H1 (cell line): ENCODE results near the gene ESPNL. TPM values are rescaled to one million over a fixed set of nuclear protein-coding genes. Genes with fewer than 3 reads are reported as not detected.

Experiments
- CTCF ChIA-PET: fragments of 300-600 bp; sonication (Branson Sonifier 250); formaldehyde crosslinking; loops from one replicate; lab custom pipeline; 2021; ENCODE audit not compliant: partially characterized antibody; lab: Charles Lee
- POLR2A ChIA-PET: fragments of 300-600 bp; sonication (Branson Sonifier 250); formaldehyde crosslinking; loops from one replicate; lab custom pipeline; 2021; ENCODE audit warnings: inconsistent platforms; ENCODE audit not compliant: partially characterized antibody; lab: Charles Lee
- DNase-seq, 2 experiments: peaks; one replicate each; pipeline versions ENCODE4 v3.0.0 to v3.0.0-alpha.2; 2010 to 2022; ENCODE audit warnings: low spot score in 2 of 2, low read depth in 1 of 2, mixed read lengths in 1 of 2
- FAIRE-seq: peaks from 2 replicates; lab custom pipeline; 2011; peaks lifted over from hg19 to GRCh38; lab: Jason Lieb, UNC
- H2AFZ ChIP-seq: 2 replicates; pipeline ENCODE4 v1.8.1; 2012; ENCODE audit warnings: low read length, inconsistent platforms
- H2AK5ac ChIP-seq: 2 replicates; pipeline ENCODE4 v1.6.1; 2013; ENCODE audit warnings: low read depth, low read length
- H2BK120ac ChIP-seq: replicated peaks from 2 replicates; pipeline ENCODE3; 2013; ENCODE audit warnings: low read depth, low read length, inconsistent platforms
- H2BK12ac ChIP-seq: 2 replicates; pipeline ENCODE4 v1.6.1; 2013; ENCODE audit warnings: low read depth, low read length
- H2BK15ac ChIP-seq: 2 replicates; pipeline ENCODE4 v1.6.1; 2013; ENCODE audit warnings: low read length
- H2BK20ac ChIP-seq: 2 replicates; pipeline ENCODE4 v1.6.1; 2013; ENCODE audit warnings: low read length
- H2BK5ac ChIP-seq: 2 replicates; pipeline ENCODE4 v1.6.1; 2013; ENCODE audit warnings: low read depth, low read length
- H3K14ac ChIP-seq: 2 replicates; pipeline ENCODE4 v1.6.1; 2013; ENCODE audit warnings: inconsistent platforms; ENCODE audit not compliant: insufficient read length
- H3K18ac ChIP-seq: 2 replicates; pipeline ENCODE4 v1.6.1; 2013; ENCODE audit warnings: low read length; ENCODE audit errors: extremely low read depth
- H3K23ac ChIP-seq: 2 replicates; pipeline ENCODE4 v1.6.1; 2013; ENCODE audit warnings: inconsistent platforms; ENCODE audit not compliant: insufficient read length
- H3K23me2 ChIP-seq: 2 replicates; pipeline ENCODE4 v1.6.1; 2013; ENCODE audit warnings: low read depth, low read length
- H3K27ac ChIP-seq: 2 replicates; pipeline ENCODE4 v1.6.1; 2011; ENCODE audit warnings: low read depth, low read length, inconsistent platforms
- H3K27me3 ChIP-seq, 4 experiments: replicated peaks in 1 of 4; 1 replicate in 1 of 4; 2 replicates in 3 of 4; pipeline versions ENCODE4 v1.6.1 to v1.8.1; 2011 to 2013; ENCODE audit warnings: low read length in 3 of 4, mild to moderate bottlenecking in 3 of 4, inconsistent platforms in 2 of 4, mixed read lengths in 2 of 4, moderate library complexity in 1 of 4; ENCODE audit not compliant: control insufficient read depth in 3 of 4, insufficient read depth in 3 of 4; ENCODE audit errors: extremely low read depth in 1 of 4
- H3K36me3 ChIP-seq, 4 experiments: 2 replicates each; pipeline versions ENCODE4 v1.6.1 to v1.8.1; 2011 to 2013; ENCODE audit warnings: mild to moderate bottlenecking in 4 of 4, low read length in 3 of 4, moderate library complexity in 2 of 4, control low read depth in 1 of 4, inconsistent platforms in 1 of 4; ENCODE audit not compliant: insufficient read depth in 4 of 4, control insufficient read depth in 2 of 4
- H3K4ac ChIP-seq: replicated peaks from 2 replicates; pipeline ENCODE3; 2013; ENCODE audit warnings: low read length, low read depth, mixed read lengths, inconsistent platforms; ENCODE audit not compliant: insufficient read length
- H3K4me1 ChIP-seq, 4 experiments: replicated peaks in 1 of 4; 1 replicate in 1 of 4; 2 replicates in 3 of 4; pipeline versions ENCODE4 v1.6.1 to v1.8.1; 2011 to 2013; ENCODE audit warnings: low read length in 3 of 4, inconsistent platforms in 2 of 4, mixed read lengths in 1 of 4; ENCODE audit not compliant: insufficient read depth in 4 of 4, control insufficient read depth in 3 of 4
- H3K4me2 ChIP-seq, 2 experiments: 2 replicates each; pipeline versions ENCODE4 v1.6.1 to v1.8.1; 2011 to 2013; ENCODE audit warnings: low read depth in 2 of 2, low read length in 2 of 2, control low read depth in 1 of 2, inconsistent platforms in 1 of 2, mild to moderate bottlenecking in 1 of 2; ENCODE audit not compliant: insufficient read depth in 1 of 2
- H3K4me3 ChIP-seq, 4 experiments: fragments of 200-600, 300-600 bp in 1 of 4; sonication (generic), shearing (Covaris generic), sonication (Bioruptor Twin) in 1 of 4; 2 replicates each; pipeline versions ENCODE4 v1.5.1 to v1.8.1; 2011 to 2016; ENCODE audit warnings: low read length in 4 of 4, low read depth in 3 of 4, control low read depth in 2 of 4, inconsistent platforms in 2 of 4, mild to moderate bottlenecking in 2 of 4, mixed read lengths in 1 of 4, moderate library complexity in 1 of 4; ENCODE audit not compliant: insufficient read depth in 2 of 4; ENCODE audit errors: extremely low read depth in 1 of 4
- H3K56ac ChIP-seq: replicated peaks from 2 replicates; pipeline ENCODE3; 2013; ENCODE audit warnings: low read depth, mild to moderate bottlenecking, mixed read lengths, low read length, inconsistent platforms; ENCODE audit not compliant: insufficient read length
- H3K79me1 ChIP-seq: 2 replicates; pipeline ENCODE4 v1.6.1; 2013; ENCODE audit warnings: low read depth, low read length, control low read depth
- H3K79me2 ChIP-seq, 2 experiments: 2 replicates each; pipeline versions ENCODE4 v1.6.1 to v1.8.1; 2012 to 2013; ENCODE audit warnings: low read length in 2 of 2, mild to moderate bottlenecking in 2 of 2, inconsistent platforms in 1 of 2; ENCODE audit not compliant: insufficient read depth in 2 of 2, control insufficient read depth in 1 of 2
- H3K9ac ChIP-seq, 4 experiments: replicated peaks in 1 of 4; 1 replicate in 1 of 4; 2 replicates in 3 of 4; pipeline versions ENCODE4 v1.6.1 to v1.8.1; 2011 to 2013; ENCODE audit warnings: low read depth in 3 of 4, low read length in 3 of 4, control low read depth in 2 of 4, mild to moderate bottlenecking in 2 of 4, moderate library complexity in 2 of 4, inconsistent platforms in 1 of 4; ENCODE audit errors: extremely low read depth in 1 of 4
- H3K9me3 ChIP-seq, 2 experiments: 2 replicates each; pipeline versions ENCODE4 v1.6.1 to v1.8.1; 2012 to 2013; ENCODE audit warnings: mild to moderate bottlenecking in 2 of 2, moderate library complexity in 2 of 2, control low read depth in 1 of 2, inconsistent platforms in 1 of 2, low read depth in 1 of 2, low read length in 1 of 2, mixed read lengths in 1 of 2; ENCODE audit not compliant: insufficient read depth in 2 of 2
- H4K20me1 ChIP-seq, 2 experiments: replicated peaks in 1 of 2; 2 replicates each; pipeline versions ENCODE3 to v1.8.1; 2011 to 2013; ENCODE audit warnings: inconsistent platforms in 2 of 2, low read length in 2 of 2, mild to moderate bottlenecking in 1 of 2; ENCODE audit not compliant: insufficient read depth in 2 of 2, control insufficient read depth in 1 of 2
- H4K5ac ChIP-seq: 2 replicates; pipeline ENCODE4 v1.6.1; 2013; ENCODE audit warnings: low read length, low read depth, mixed read lengths, inconsistent platforms; ENCODE audit not compliant: insufficient read length
- H4K8ac ChIP-seq: 2 replicates; pipeline ENCODE4 v1.8.0; 2013; ENCODE audit warnings: mild to moderate bottlenecking, moderate library complexity, low read length, inconsistent platforms; ENCODE audit not compliant: insufficient read depth; ENCODE audit errors: extremely low read depth
- H4K91ac ChIP-seq: replicated peaks from 2 replicates; pipeline ENCODE3; 2013; ENCODE audit warnings: low read length, mixed read lengths, inconsistent platforms; ENCODE audit not compliant: insufficient read length
- CTBP2 ChIP-seq: IDR thresholded peaks from 2 replicates; pipeline ENCODE4 v1.7.0; 2011; ENCODE audit warnings: borderline replicate concordance, mild to moderate bottlenecking, moderate library complexity, mixed read lengths, low read length; ENCODE audit not compliant: insufficient read depth, insufficient read length
- JUN ChIP-seq: IDR thresholded peaks from 2 replicates; pipeline ENCODE4 v1.6.1; 2011; ENCODE audit warnings: low read depth, mild to moderate bottlenecking, improper control_type of control experiment, low read length
- WGBS, 2 experiments: shearing (Covaris generic) in 1 of 2; methylation state at CpG; one replicate each; pipeline versions ENCODE4 v1.1.6 to v1.1.7; 2013 to 2015; ENCODE audit warnings: low lambda C conversion rate in 2 of 2, mixed read lengths in 2 of 2, inconsistent platforms in 1 of 2, low coverage in 1 of 2, missing lambda C conversion rate in 1 of 2; ENCODE audit not compliant: insufficient replicate concordance in 2 of 2, insufficient coverage in 1 of 2, insufficient read length in 1 of 2; ENCODE audit errors: extremely low coverage in 1 of 2, missing lambda C conversion rate in 1 of 2; 5-methylcytosine and 5-hydroxymethylcytosine counted together
- polyA plus RNA-seq, 7 experiments: library from polyadenylated mRNA; depleted of rRNA in 3 of 7; stranded (reverse) in 5 of 7; unstranded in 2 of 7; fragments of >200 nt in 5 of 7; fragments of 200-250 nt in 2 of 7; gene quantifications; 1 replicate in 5 of 7; 2 replicates in 1 of 7; 4 replicates in 1 of 7; pipeline versions ENCODE4 v1.2.1 to v1.2.3, GENCODE V29; 2011 to 2013; ENCODE audit warnings: missing spikeins in 2 of 7, mixed read lengths in 2 of 7
- total RNA-seq: library from RNA; stranded (reverse); fragmentation: NEBNext Ultra II Directional; extraction: Animal tissue kit (Norgen Biotek cat#: 25700); gene quantifications from 2 replicates; pipeline ENCODE4 v1.2.1, GENCODE V29; 2021
- TF ChIP-seq, protein P1 (sequence below): IDR thresholded peaks from 2 replicates; pipeline ENCODE4 v1.6.1; 2011; ENCODE audit warnings: low read length, improper control_type of control experiment

The ESPNL gene
- total and polyA plus RNA-seq, 2 of the 8 experiments (the other 6 are each of a cell fraction or from before 2014, with no cell fraction given): 0.68 to 1.3 TPM

DNA sequence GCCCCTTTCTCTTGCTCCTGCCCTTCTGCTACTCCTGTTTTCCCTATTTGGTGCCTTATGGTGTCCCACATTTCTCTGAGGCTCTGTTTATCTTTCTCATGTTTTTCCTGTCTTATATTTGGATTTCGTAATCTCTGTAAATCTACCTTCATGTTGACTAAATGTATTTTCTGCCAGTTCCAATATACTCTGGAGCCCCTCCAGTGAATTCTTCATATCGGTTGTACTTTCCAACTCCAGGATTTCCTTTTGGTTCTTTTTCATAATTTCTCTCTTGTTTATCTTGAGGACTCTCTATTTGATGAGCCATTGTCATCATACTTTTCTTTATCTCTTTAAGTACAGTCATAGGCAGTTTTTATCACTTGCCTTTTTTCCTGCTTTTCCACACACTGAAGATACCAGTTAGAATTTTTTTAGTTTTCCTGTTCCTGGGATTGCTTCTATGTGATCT, 20.2 kb upstream of the ESPNL start:
- peaks cover 19 to 50% (median 34%) of the 10 kb centered on the region in 4 experiments for H3K36me3 ChIP-seq
- WGBS, 2 experiments: 80% methylated on average over 2 of the region's 2 CpGs; no CpG with 5 or more reads in 1 of the 2 experiments
- no peaks in the 10 kb centered on the region; a peak in 1 of 7 replicates for H3K4me1 ChIP-seq
- no peaks in the 10 kb centered on the region for H3K27me3 ChIP-seq
- no peak overlapping the region for H2BK12ac ChIP-seq
- no peak for DNase-seq
- no peak overlapping the region for H2BK5ac ChIP-seq
- H3K4ac ChIP-seq: no peak overlapping the region
- no peak overlapping the region for H4K91ac ChIP-seq
- CTCF ChIA-PET: no interaction called here
- H3K9me3 ChIP-seq: no peaks in the 10 kb centered on the region
- FAIRE-seq: no peak
- no peak overlapping the region for H2BK15ac ChIP-seq
- no peak overlapping the region for H3K27ac ChIP-seq
- H3K4me3 ChIP-seq: no peak overlapping the region
- H3K18ac ChIP-seq: no peak overlapping the region
- H4K5ac ChIP-seq: no peak overlapping the region
- TF ChIP-seq, protein P1, sequence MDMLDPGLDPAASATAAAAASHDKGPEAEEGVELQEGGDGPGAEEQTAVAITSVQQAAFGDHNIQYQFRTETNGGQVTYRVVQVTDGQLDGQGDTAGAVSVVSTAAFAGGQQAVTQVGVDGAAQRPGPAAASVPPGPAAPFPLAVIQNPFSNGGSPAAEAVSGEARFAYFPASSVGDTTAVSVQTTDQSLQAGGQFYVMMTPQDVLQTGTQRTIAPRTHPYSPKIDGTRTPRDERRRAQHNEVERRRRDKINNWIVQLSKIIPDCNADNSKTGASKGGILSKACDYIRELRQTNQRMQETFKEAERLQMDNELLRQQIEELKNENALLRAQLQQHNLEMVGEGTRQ: no peak
- no peak for TF ChIP-seq CTBP2
- no peak for TF ChIP-seq JUN
- H3K23ac ChIP-seq: no peak overlapping the region
- POLR2A ChIA-PET: interaction anchor here (1.2 to 2.8 kb wide), 3 partner anchors 13 to 18 kb away, joined by 4 to 17 read pairs (median 5); no protein-coding TSS in a partner anchor
- H2AK5ac ChIP-seq: no peak overlapping the region
- no peak overlapping the region for H3K14ac ChIP-seq
- H3K4me2 ChIP-seq: no peak overlapping the region
- no peak overlapping the region for H2BK120ac ChIP-seq
- H3K56ac ChIP-seq: no peak overlapping the region
- peaks cover 0 to 37% of the 10 kb centered on the region in 2 experiments; a peak in 2 of 4 replicates for H3K79me2 ChIP-seq
- H3K79me1 ChIP-seq: no peaks in the 10 kb centered on the region
- H4K8ac ChIP-seq: no peak overlapping the region
- no peaks in the 10 kb centered on the region for H3K23me2 ChIP-seq
- H4K20me1 ChIP-seq: peaks cover 4 to 8% of the 10 kb centered on the region in 2 experiments
- no peak overlapping the region for H2AFZ ChIP-seq
- H3K9ac ChIP-seq: no peak overlapping the region
- no peak overlapping the region for H2BK20ac ChIP-seq
